Kidney (tissue), 14 donors: ENCODE measurements around the gene PROZ. TPM values are rescaled to one million over a fixed set of nuclear protein-coding genes. Genes with fewer than 3 reads are reported as not detected.
"Not testable (repeated sequence)": the region's sequence is repeated elsewhere in the genome, so short reads cannot be mapped to it uniquely, and the experiment has no call there.

Source experiments
- DNase-seq, 5 donors: peaks; one replicate each; pipeline ENCODE4 v3.0.0-alpha.2; 2013 to 2020
- FAIRE-seq: peaks from 2 replicates; lab custom pipeline; 2012; peaks lifted over from hg19 to GRCh38; lab: Jason Lieb, UNC
- H3K27ac ChIP-seq, 2 donors: one replicate each; pipeline ENCODE4 v1.7.0; 2013; ENCODE audit warnings: low read depth in 2 of 2, low read length in 2 of 2, inconsistent platforms in 1 of 2
- H3K27me3 ChIP-seq: one replicate; pipeline ENCODE4 v1.7.1; 2013; ENCODE audit warnings: low read length, inconsistent platforms; ENCODE audit not compliant: control insufficient read depth, insufficient read depth
- H3K36me3 ChIP-seq, 3 donors: one replicate each; pipeline versions ENCODE4 v1.7.0 to v1.7.1; 2013; ENCODE audit warnings: low read length in 3 of 3, control low read depth in 1 of 3, inconsistent platforms in 1 of 3; ENCODE audit not compliant: insufficient read depth in 3 of 3, control insufficient read depth in 2 of 3
- H3K4me1 ChIP-seq, 3 donors: one replicate each; pipeline versions ENCODE4 v1.7.0 to v1.7.1; 2013; ENCODE audit warnings: low read length in 3 of 3, inconsistent platforms in 1 of 3, low read depth in 1 of 3; ENCODE audit not compliant: control insufficient read depth in 2 of 3, insufficient read depth in 2 of 3
- H3K4me3 ChIP-seq, 3 donors: one replicate each; pipeline versions ENCODE4 v1.7.0 to v1.8.1; 2013; ENCODE audit warnings: low read length in 3 of 3, control low read depth in 1 of 3, inconsistent platforms in 1 of 3
- H3K9ac ChIP-seq, 3 donors: one replicate each; pipeline versions ENCODE4 v1.7.0 to v1.7.1; 2013; ENCODE audit warnings: low read length in 3 of 3, control low read depth in 1 of 3, inconsistent platforms in 1 of 3
- H3K9me3 ChIP-seq, 3 donors: one replicate each; pipeline versions ENCODE4 v1.7.0 to v1.7.1; 2013; ENCODE audit warnings: low read length in 3 of 3, control low read depth in 1 of 3, inconsistent platforms in 1 of 3; ENCODE audit not compliant: control insufficient read depth in 2 of 3, insufficient read depth in 1 of 3
- intact Hi-C: fragments of 100-400 bp; cut with DNase I; formaldehyde crosslinking; loops from one replicate; pipeline ENCODE4 v1.11.1; 2022
- polyA plus RNA-seq: library from polyadenylated mRNA; stranded (reverse); fragments of 350-450 nt; fragmentation: Illumina TruSeq; extraction: RNeasy Lipid Tissue Mini Kit (QIAGEN cat#74804); gene quantifications from one replicate; pipeline ENCODE4 v1.2.3, GENCODE V29; 2014; ENCODE audit warnings: low read depth, low replicate concordance; ENCODE audit not compliant: insufficient read depth
- total RNA-seq: library from RNA; stranded (reverse); fragmentation: NEBNext Ultra II Directional; extraction: Animal tissue kit (Norgen Biotek cat#: 25700); gene quantifications from one replicate; pipeline ENCODE4 v1.2.1, GENCODE V29; 2021
- TF ChIP-seq, protein P1 (sequence below): IDR thresholded peaks from 3 replicates; pipeline ENCODE4 v1.5.1; 2012; ENCODE audit warnings: mild to moderate bottlenecking, moderate library complexity, borderline replicate concordance; ENCODE audit not compliant: insufficient read depth; ENCODE audit errors: extremely low read depth
- donor health status: control.
- donor health status: control.
- donor health status: control.
- donor health status: control.
- donor health status: control.
- donor health status: DM: yes; HTN: yes; CAD: no.
- donor health status: Normal renal cell carcinoma (clear cell type).

Gene PROZ
- total and polyA plus RNA-seq, 2 donors from 2014 or later, result 20.0 TPM; not detected in 1

DNA sequence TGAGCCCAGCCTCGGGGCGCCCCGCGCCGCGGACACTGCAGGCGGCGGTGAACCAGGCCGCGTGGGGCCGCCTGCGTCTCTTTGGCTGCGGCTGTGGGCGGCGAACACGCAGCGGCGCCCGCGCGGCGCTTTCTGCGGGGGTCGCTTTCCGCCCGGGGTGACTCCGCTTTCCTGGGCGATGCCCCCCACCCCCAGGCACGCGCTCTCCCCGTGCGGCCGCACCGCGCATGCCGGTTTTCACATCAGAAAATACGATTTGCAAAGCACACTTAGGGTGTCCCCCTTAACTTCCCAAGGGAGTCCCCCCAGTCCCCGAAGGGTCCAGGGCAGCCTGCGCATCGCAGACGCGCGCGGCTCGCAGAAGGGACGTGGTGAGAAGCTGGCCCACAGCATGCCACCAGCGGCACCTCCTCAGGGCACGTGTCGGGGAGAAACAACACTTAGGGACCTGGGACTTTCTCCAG lies 47.6 kb upstream of the PROZ start:
- H3K27me3 ChIP-seq, result no peaks in the 10 kb centered on the region
- H3K4me1 ChIP-seq, result peaks cover 0 to 3% (median 0%) of the 10 kb centered on the region in 3 donors
- H3K9ac ChIP-seq, result no peak overlapping the region
- DNase-seq (peak in 2 of 5 donors; percentile 48 to 49), FAIRE-seq (no peak)
- no peak overlapping the region for H3K27ac ChIP-seq
- H3K4me3 ChIP-seq, result peak overlapping the region in 2 of 3 donors; percentile 18 to 37
- H3K9me3 ChIP-seq, result no peaks in the 10 kb centered on the region
- intact Hi-C loops, result no loop called here
- TF ChIP-seq, protein P1, sequence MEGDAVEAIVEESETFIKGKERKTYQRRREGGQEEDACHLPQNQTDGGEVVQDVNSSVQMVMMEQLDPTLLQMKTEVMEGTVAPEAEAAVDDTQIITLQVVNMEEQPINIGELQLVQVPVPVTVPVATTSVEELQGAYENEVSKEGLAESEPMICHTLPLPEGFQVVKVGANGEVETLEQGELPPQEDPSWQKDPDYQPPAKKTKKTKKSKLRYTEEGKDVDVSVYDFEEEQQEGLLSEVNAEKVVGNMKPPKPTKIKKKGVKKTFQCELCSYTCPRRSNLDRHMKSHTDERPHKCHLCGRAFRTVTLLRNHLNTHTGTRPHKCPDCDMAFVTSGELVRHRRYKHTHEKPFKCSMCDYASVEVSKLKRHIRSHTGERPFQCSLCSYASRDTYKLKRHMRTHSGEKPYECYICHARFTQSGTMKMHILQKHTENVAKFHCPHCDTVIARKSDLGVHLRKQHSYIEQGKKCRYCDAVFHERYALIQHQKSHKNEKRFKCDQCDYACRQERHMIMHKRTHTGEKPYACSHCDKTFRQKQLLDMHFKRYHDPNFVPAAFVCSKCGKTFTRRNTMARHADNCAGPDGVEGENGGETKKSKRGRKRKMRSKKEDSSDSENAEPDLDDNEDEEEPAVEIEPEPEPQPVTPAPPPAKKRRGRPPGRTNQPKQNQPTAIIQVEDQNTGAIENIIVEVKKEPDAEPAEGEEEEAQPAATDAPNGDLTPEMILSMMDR, result no peak
- no peaks in the 10 kb centered on the region for H3K36me3 ChIP-seq

GRCh38 chr13:113111821-113112220 lies 46.6 kb upstream of the PROZ start:
- FAIRE-seq, H3K27me3 ChIP-seq, H3K27ac ChIP-seq, H3K36me3 ChIP-seq, H3K4me1 ChIP-seq, H3K4me3 ChIP-seq, intact Hi-C loops, H3K9me3 ChIP-seq, H3K9ac ChIP-seq: not testable (repeated sequence)
- DNase-seq, result peak in 2 of 5 donors; percentile 11 to 25

GRCh38 chr13:113112475-113112874 lies 46.0 kb upstream of the PROZ start:
- FAIRE-seq, H3K27ac ChIP-seq, H3K4me3 ChIP-seq, H3K36me3 ChIP-seq, H3K4me1 ChIP-seq, intact Hi-C loops, H3K27me3 ChIP-seq, H3K9ac ChIP-seq, H3K9me3 ChIP-seq: not testable (repeated sequence)
- DNase-seq, result peak in 1 of 5 donors; percentile 30

- FAIRE-seq (no peak), DNase-seq (peak in 2 of 5 donors; percentile 16)
- Histone ChIP-seq H3K36me3 (no peaks in the 10 kb centered on the region), H3K4me1 (peaks cover 0 to 3% (median 0%) of the 10 kb centered on the region in 3 donors), H3K4me3 (no peak overlapping the region), H3K27me3 (no peaks in the 10 kb centered on the region), H3K9me3 (no peaks in the 10 kb centered on the region), H3K9ac (no peak overlapping the region), H3K27ac (no peak overlapping the region)
- intact Hi-C loops, result no loop called here
- TF ChIP-seq, protein P1, result no peak
Observed at GRCh38 chr13:113112893-113113845, 45.3 kb upstream of the PROZ start.
